Iris pigment epithelial cell (primary cell): ENCODE measurements around the gene NOMO2.
"Not testable (repeated sequence)": the region's sequence is repeated elsewhere in the genome, so short reads cannot be mapped to it uniquely, and the experiment has no call there.

ENCODE experiments used
- DNase-seq: peaks from one replicate; pipeline ENCODE4 v3.0.0-alpha.2; 2011; ENCODE audit warnings: low read depth

Gene NOMO2

GRCh38 chr16:18521445-18522181 lies 40.3 kb downstream of the NOMO2 start:
- DNase-seq, result not testable (repeated sequence)

- not testable (repeated sequence) for DNase-seq
Measured at GRCh38 chr16:18518536-18519283, 43.2 kb downstream of the NOMO2 start.

DNA sequence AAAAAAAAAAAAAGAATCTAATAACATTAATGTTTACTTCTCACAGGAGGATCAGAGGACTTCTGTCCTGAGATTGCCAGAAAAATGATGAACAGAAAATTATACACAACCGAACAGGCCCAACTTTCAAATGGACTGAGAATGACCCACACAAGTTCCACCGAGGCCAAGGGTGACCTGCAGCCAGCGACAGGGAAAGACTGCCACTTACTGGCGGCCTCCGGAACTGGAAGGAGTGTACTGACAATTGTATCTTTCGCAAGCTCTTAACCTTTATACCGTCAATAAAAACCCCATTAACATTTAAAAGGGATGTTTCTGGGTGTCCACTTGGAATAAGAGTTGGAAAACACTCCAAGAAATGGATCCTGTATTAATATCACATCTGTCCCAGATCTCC lies 63.5 kb downstream of the NOMO2 start:
- DNase-seq, result not testable (repeated sequence)

GRCh38 chr16:18497032-18497431 lies 64.9 kb downstream of the NOMO2 start:
- DNase-seq, result not testable (repeated sequence)

DNA sequence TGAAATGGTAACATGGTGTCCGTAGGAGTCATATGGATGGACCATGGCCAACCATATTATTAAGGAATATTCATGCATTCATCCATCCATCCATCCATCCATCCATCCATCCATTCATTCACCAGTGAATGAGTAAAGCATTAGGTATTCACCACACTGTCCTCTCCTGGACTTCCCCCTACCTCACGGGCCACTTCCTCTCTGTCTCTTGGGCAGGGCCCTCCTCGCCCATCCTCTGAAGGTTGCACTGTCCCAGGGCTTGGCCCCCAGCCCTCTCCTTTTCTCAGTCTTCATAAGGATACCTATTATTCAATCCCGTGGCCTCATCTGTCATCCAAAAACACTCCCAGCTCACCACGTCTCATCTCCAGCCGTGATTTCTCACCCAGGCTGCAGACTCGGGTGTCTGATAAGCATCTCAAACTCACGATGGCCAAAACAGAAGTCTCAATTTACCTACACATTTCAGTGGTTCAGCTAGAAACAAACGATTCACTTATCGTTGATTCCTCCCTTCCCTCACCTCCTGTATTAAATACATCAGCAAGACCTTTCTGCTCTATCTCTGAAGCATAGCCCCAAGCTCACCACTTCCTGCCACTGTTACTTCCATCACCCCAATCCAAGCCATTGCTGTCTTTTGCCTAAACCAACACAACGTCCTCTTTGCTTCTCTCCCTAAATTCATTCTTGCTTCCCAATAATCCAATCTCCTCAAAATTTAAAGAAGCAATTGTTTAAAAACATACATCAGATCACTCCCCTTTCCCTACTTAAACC lies 69.6 kb downstream of the NOMO2 start:
- DNase-seq, result not testable (repeated sequence)

DNA sequence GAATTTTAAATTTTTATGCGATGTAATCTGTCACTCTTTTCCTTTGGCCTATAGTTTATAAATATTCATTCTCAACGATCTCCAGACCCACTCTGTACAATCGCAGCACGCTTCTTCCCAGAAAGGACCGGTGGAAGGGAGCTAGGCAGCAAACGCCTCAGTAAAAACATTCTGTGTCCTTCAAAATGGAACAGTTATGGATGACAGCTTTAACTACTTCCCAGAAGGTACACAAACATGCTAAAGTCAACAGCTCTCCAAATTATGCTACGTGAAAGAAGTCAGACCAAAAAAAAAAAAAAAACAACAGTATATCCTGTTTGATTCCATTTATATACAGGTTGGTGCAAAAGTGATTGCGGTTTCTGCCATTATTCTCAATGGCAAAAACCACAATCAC lies 125.9 kb downstream of the NOMO2 start:
- DNase-seq, result not testable (repeated sequence)

- not testable (repeated sequence) for DNase-seq
Measured at GRCh38 chr16:18415827-18416226, 146.1 kb downstream of the NOMO2 start.

GRCh38 chr16:18409532-18410293 lies 152.2 kb downstream of the NOMO2 start:
- DNase-seq, result not testable (repeated sequence)

GRCh38 chr16:18401851-18402657 lies 159.8 kb downstream of the NOMO2 start:
- not testable (repeated sequence) for DNase-seq

DNA sequence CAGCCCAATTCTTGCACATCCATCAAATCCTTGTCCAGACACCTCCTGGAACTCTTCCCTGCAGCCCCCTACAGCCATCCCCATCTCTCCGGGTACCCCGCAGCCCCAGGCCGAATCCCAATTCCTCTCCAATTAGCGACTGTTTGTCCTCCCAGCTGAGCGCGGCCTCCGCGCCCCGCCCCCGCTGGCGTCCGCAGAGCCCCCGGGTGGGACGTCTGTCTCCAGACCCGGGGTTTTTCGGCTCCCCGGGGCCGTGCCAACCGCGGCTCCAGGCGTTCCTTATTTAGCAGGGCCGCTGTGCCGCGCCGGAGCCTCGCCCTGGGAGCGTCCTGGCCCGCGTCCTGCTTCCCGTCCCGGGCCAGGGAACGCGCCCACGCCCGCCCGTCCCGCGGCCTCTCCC lies 160.7 kb downstream of the NOMO2 start:
- not testable (repeated sequence) for DNase-seq

DNA sequence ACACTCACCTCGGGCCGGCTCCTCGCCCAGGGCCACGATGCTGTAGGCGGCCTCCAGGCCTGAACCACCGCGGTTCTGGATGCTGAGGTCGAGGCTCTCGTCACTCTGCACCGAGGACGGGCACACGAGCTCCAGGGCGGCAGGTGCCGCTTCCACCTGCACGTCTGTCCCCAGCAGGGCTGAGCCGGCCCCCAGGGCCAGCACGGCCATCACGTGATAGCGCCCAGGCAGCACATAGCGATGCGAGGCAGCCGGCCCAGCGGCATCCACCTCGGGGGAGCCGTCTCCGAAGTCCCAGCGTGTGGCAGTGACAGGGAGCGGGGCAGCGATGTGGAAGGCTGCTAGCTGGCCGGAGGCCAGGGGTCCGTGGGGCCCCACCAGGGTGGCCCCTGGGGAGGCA lies 167.5 kb downstream of the NOMO2 start:
- not testable (repeated sequence) for DNase-seq

- DNase-seq, result not testable (repeated sequence)
Measured at GRCh38 chr16:18387767-18388166, 174.1 kb downstream of the NOMO2 start.

DNA sequence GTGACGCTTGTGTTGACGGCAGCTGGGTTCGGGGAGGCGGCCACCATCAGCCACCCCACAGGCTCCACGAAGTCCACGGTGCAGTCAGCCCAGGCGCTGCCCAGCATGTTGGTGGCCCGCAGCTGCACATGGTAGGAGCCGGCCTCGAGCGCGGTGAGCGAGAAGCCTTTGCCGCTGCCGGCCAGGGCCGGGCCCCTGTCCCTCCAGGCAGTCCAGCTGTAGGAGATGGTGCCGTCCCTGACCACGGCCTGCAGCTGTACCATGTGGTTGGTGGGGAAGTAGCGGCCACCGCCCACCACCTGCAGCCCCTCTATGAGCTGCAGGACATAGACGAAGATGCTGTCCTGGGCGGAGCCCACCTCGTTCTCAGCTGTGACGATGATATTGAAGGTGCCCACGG lies 175.4 kb downstream of the NOMO2 start:
- not testable (repeated sequence) for DNase-seq

DNA sequence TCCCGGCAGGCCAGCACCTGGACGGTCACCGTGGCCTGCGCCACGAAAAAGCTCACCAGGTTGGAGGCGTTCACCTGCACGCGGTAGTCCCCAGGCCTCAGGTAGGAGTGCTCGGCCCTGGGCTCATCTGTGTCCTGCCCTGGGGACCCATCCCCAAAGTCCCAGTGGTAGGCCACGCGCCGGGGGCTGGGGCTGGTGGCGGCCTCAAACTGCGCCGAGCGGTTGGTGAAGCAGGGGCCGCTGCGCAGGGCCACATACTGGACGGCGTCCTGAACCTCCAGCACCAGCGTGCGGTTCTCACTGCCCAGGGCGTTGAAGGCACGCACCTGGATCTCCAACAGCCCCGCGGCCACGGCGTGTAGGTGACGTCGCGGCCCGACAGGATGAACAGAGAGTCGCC lies 176.6 kb downstream of the NOMO2 start:
- not testable (repeated sequence) for DNase-seq

DNA sequence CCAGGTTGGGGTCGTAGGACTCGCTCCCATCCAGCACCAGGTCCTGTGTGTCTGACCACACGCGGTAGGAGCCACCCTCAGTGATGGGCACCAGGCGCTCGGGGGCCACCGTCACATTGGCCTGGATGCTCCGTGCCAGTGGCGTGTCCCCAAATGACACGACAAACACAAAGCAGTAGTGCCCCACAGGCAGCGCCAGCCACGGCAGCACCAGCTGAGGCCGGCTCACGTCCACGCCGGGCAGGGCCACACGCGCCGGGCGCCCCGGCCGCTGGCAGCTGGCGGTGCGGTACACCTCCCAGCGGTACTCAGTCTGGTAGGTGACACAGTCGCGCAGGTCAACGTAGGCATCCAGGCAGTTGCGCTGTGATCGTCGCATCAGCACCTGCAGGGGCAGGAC lies 177.0 kb downstream of the NOMO2 start:
- not testable (repeated sequence) for DNase-seq

- DNase-seq, result not testable (repeated sequence)
Measured at GRCh38 chr16:18384098-18384636, 177.7 kb downstream of the NOMO2 start.

GRCh38 chr16:18382696-18383095 lies 179.2 kb downstream of the NOMO2 start:
- DNase-seq, result not testable (repeated sequence)
